Loucy (cell line): Measurements from ENCODE around the gene C12orf57.
A peak's percentile ranks its signal among the peaks of the same experiment; 100 is the strongest.

Experiments used
- H2AFZ ChIP-seq: fragments of 200-600 bp; sonication (generic); 2 replicates; pipeline ENCODE4 v1.6.0; 2016; ENCODE audit warnings: antibody characterized with exemption, mild to moderate bottlenecking, low read length, moderate library complexity
- H3F3A ChIP-seq: fragments of 200-600 bp; 2 replicates; pipeline ENCODE4 v1.6.0; 2016; ENCODE audit warnings: antibody characterized with exemption, low read depth, mild to moderate bottlenecking
- H3K27me3 ChIP-seq: fragments of 200-600 bp; sonication (generic); 2 replicates; pipeline ENCODE4 v1.6.1; 2014; ENCODE audit warnings: low read length, mild to moderate bottlenecking; ENCODE audit not compliant: insufficient read depth, poor library complexity, severe bottlenecking
- H3K36me3 ChIP-seq: fragments of 200-600 bp; sonication (generic); 2 replicates; pipeline ENCODE4 v1.6.1; 2016; ENCODE audit warnings: low read length; ENCODE audit not compliant: insufficient read depth
- H3K4me1 ChIP-seq: fragments of 200-600 bp; sonication (generic); 2 replicates; pipeline ENCODE4 v1.5.1; 2014; ENCODE audit warnings: low read length, mild to moderate bottlenecking; ENCODE audit not compliant: insufficient read depth, poor library complexity, severe bottlenecking
- H3K4me2 ChIP-seq: fragments of 200-600 bp; sonication (generic); 2 replicates; pipeline ENCODE4 v1.6.0; 2014; ENCODE audit warnings: antibody characterized with exemption, low read length, low read depth, mild to moderate bottlenecking; ENCODE audit not compliant: poor library complexity, severe bottlenecking
- H3K4me3 ChIP-seq: fragments of 200-600 bp; sonication (generic); 2 replicates; pipeline ENCODE4 v1.5.1; 2014; ENCODE audit warnings: low read length, mild to moderate bottlenecking, mixed read lengths; ENCODE audit not compliant: poor library complexity, severe bottlenecking
- H3K79me2 ChIP-seq: fragments of 200-600 bp; sonication (generic); 2 replicates; pipeline ENCODE4 v1.6.1; 2014; ENCODE audit warnings: low read length; ENCODE audit not compliant: insufficient read depth
- H3K9ac ChIP-seq: fragments of 200-600 bp; sonication (generic); 2 replicates; pipeline ENCODE4 v1.6.0; 2014; ENCODE audit warnings: mild to moderate bottlenecking, low read depth, low read length, moderate library complexity; ENCODE audit not compliant: poor library complexity, severe bottlenecking
- H3K9me2 ChIP-seq: fragments of 200-600 bp; sonication (generic); replicated peaks from 2 replicates; pipeline ENCODE4 v1.6.1; 2016; ENCODE audit warnings: low read depth, low read length, mixed read lengths
- H3K9me3 ChIP-seq: fragments of 200-600 bp; sonication (generic); 2 replicates; pipeline ENCODE4 v1.6.1; 2014; ENCODE audit warnings: mild to moderate bottlenecking, antibody characterized with exemption, low read length, low read depth; ENCODE audit not compliant: insufficient read depth
- H4K20me1 ChIP-seq: fragments of 200-600 bp; sonication (generic); 2 replicates; pipeline ENCODE4 v1.6.0; 2014; ENCODE audit warnings: antibody characterized with exemption, low read length, mild to moderate bottlenecking; ENCODE audit not compliant: insufficient read depth, poor library complexity, severe bottlenecking
- CTCF ChIP-seq: fragments of 200-600 bp; sonication (generic); conservative IDR thresholded peaks from 2 replicates; pipeline ENCODE4 v1.5.1; 2014; ENCODE audit warnings: mild to moderate bottlenecking, antibody characterized with exemption, low read length
- EZH2phosphoT487 ChIP-seq: fragments of 200-600 bp; IDR thresholded peaks from 2 replicates; pipeline ENCODE4 v1.6.1; 2018; ENCODE audit warnings: antibody characterized with exemption, mild to moderate bottlenecking, moderate library complexity, borderline replicate concordance

The C12orf57 gene

GRCh38 chr12:6917491-6918231 is 26.2 kb upstream of the C12orf57 start:
- Histone ChIP-seq H3K79me2 (peaks cover 43% of the 10 kb centered on the region), H4K20me1 (peaks cover 24% of the 10 kb centered on the region), H3K9me2 (no peaks in the 10 kb centered on the region), H3K9me3 (no peaks in the 10 kb centered on the region), H3K9ac (peak overlapping the region; percentile 80), H3K4me2 (peak overlapping the region; percentile 96), H3K36me3 (peaks cover 31% of the 10 kb centered on the region; the same call in 1 of the 2 replicates), H3K4me3 (no peak overlapping the region), H2AFZ (no peak overlapping the region), H3F3A (no peaks in the 10 kb centered on the region), H3K27me3 (no peaks in the 10 kb centered on the region), H3K4me1 (peaks cover 37% of the 10 kb centered on the region)
- TF ChIP-seq EZH2phosphoT487 (no peak), CTCF (no peak)

- no peak overlapping the region for H2AFZ ChIP-seq
- H3K27me3 ChIP-seq: no peaks in the 10 kb centered on the region
- no peaks in the 10 kb centered on the region for H3K9me3 ChIP-seq
- no peak overlapping the region for H3K4me2 ChIP-seq
- peaks cover 24% of the 10 kb centered on the region for H4K20me1 ChIP-seq
- peak overlapping the region; percentile 43 for H3K9ac ChIP-seq
- peak; percentile 48 for TF ChIP-seq CTCF
- no peak for TF ChIP-seq EZH2phosphoT487
- H3K4me3 ChIP-seq: no peak overlapping the region
- no peaks in the 10 kb centered on the region for H3K9me2 ChIP-seq
- no peaks in the 10 kb centered on the region for H3F3A ChIP-seq
- H3K36me3 ChIP-seq: peaks cover 31% of the 10 kb centered on the region; the same call in 1 of the 2 replicates
- H3K4me1 ChIP-seq: peaks cover 31% of the 10 kb centered on the region
- peaks cover 36% of the 10 kb centered on the region for H3K79me2 ChIP-seq
Measured at GRCh38 chr12:6919588-6919987, 24.2 kb upstream of the C12orf57 start.

GRCh38 chr12:6921539-6921938 is 22.3 kb upstream of the C12orf57 start:
- Histone ChIP-seq H3K9me3 (no peaks in the 10 kb centered on the region), H3F3A (no peaks in the 10 kb centered on the region), H3K4me2 (no peak overlapping the region), H3K9ac (no peak overlapping the region), H4K20me1 (peaks cover 9% of the 10 kb centered on the region), H3K27me3 (no peaks in the 10 kb centered on the region), H3K4me1 (peaks cover 34% of the 10 kb centered on the region), H3K36me3 (peaks cover 29% of the 10 kb centered on the region; the same call in 1 of the 2 replicates), H2AFZ (no peak overlapping the region), H3K79me2 (peaks cover 17% of the 10 kb centered on the region; the same call in 1 of the 2 replicates), H3K9me2 (no peaks in the 10 kb centered on the region), H3K4me3 (no peak overlapping the region)
- TF ChIP-seq CTCF (no peak), EZH2phosphoT487 (no peak)
